Right renal pelvis (tissue), 4 donors: ENCODE measurements around the gene PPP1R1B. TPM values are rescaled to one million over a fixed set of nuclear protein-coding genes. Genes with fewer than 3 reads are reported as not detected.

Experiments
- DNase-seq, 4 donors: peaks; one replicate each; pipeline ENCODE4 v3.0.0-alpha.2; 2013; ENCODE audit warnings: low read depth in 4 of 4, low spot score in 3 of 4, missing footprints in 1 of 4
- polyA plus RNA-seq, 4 donors: library from polyadenylated mRNA; unstranded; fragments of 120-200 nt; gene quantifications; one replicate each; pipeline ENCODE4 v1.2.1, GENCODE V29; 2013; ENCODE audit not compliant: insufficient read length in 4 of 4

PPP1R1B gene
- polyA plus RNA-seq, 4 donors = 13.8 to 19.8 (median 17.3) TPM

DNA sequence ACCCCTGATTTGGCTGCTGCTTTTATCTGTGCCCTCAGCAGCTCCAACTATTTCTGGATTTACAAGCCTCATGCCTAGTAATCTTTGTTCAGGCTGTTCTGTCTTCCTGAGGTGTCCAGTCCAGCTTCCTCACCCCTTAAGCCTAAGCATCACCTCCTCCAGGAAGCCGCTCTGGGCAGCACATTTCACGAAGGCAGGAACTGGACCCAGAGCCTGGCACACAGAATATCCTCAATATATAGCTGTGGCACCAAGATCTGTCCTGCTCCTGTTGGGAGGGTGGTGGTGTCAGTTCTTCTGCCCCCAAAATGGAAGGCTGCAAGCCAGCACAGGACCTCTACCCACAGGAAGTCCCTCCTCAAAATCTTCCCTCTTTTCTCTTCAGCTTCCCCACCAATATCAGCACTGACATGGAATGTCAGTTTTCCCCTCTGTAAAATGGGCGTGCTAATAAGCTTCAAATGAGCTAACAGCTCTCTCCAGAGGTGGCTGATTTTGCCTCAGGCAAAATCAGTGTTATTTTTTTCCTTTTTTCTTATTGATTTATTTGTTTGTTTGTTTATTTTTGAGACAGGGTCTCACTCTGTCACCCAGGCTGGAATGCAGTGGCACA lies 12.1 kb upstream of the PPP1R1B start:
- no peak for DNase-seq

DNA sequence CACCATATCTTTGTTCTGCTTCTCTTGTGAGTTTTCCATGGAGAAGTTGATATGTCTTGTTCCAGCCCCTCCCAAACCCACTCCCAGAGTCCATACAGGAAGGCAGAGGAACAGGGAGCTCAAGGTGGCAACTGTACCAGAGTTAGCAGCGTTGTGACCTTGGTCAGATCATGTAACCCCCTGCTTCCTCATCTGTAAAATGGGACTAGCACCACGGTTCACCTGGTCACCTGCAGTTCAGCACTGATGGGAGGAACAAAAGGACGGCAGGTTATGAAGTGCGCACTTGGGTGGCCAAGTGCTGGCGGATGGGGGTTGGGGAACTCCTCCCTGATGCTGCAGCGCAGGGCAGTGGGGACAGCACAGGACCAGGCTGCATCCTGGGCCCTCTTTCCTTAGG lies 11.3 kb upstream of the PPP1R1B start:
- no peak for DNase-seq

- no peak for DNase-seq
These were observed 9.7 kb upstream of the PPP1R1B start for GRCh38 chr17:39617100-39617445.

DNA sequence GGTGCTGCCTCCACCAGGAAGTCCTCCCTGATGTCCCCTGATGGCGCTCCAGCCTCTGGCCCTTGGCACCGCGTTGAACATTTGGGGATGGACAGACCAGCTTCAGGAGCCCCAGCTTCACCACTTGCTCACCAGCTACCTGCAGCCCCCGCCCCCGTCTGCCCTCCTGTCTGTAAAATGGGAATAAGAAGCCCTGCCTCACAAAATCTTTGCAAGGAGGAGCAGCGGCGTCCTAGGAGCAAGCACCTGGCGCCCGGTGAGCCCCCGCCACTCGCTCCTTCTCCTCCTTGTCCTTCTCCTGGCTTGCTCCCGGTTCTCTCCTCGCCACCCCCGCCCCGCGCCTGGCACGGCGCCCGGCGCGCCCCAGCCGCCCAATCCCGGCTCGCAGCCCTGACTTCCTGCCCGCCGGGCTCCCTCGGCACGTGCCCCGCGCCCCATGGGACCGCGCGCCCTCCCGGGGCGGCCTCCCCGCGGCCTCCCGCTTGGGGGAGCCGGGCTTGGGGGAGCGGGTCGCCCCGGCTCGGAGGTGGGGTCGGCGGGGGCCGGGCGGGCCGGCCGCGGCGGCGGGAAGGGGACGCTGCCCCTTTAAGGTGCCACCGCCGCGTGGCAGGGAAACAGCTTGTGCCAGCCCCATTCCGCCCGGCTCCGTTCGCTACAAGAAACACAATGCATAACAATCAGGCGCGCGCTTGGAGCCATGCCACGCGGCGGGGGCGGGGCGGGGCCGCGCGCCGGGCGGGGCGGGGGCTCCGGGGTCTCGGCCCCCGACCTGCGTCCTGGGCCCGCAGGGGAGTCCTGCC lies 9.1 kb upstream of the PPP1R1B start:
- DNase-seq = no peak

GRCh38 chr17:39618246-39618913 lies 8.4 kb upstream of the PPP1R1B start:
- DNase-seq = no peak

DNA sequence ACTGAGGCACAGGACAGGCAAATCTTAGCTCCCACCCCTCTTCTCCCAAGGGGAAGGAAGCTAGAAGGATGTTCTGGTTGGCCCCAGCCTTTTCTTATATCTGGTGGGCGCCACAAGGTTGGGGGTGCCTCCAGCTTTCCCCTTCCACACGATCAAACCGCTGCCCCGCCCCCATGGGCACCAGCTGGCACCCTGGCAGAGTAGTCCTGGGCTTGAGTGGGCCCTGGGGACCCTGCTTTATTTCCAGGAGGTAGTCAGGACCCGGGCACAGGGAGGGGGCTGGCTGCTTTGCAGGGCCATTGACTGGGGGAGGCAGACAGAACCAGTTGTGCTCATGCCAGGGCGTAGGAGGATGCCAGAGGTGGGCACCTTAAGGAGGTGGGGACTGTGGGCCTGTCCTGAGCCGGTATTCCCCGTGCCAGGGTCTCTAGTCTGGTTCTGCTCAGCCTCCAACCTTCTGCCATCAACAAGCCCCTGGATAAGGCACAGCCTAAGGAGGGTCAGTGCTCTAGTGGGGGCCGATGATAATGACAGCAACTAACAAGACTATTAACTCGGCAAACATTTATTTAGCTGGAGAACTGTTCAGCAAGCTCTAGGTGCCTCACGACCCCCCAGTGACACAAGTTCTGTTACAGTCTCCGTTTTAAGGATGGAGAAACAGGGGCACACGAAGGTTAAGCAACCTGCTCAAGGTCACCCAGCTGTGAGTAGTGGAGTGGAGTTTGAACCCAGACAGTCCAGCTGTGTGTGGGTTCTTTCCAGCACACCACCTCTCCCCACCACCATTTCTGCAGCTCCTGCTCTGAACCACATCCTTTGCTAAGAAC lies 7.6 kb upstream of the PPP1R1B start:
- DNase-seq = no peak

- DNase-seq = no peak
These were observed 7.0 kb upstream of the PPP1R1B start for GRCh38 chr17:39619786-39620101.

DNA sequence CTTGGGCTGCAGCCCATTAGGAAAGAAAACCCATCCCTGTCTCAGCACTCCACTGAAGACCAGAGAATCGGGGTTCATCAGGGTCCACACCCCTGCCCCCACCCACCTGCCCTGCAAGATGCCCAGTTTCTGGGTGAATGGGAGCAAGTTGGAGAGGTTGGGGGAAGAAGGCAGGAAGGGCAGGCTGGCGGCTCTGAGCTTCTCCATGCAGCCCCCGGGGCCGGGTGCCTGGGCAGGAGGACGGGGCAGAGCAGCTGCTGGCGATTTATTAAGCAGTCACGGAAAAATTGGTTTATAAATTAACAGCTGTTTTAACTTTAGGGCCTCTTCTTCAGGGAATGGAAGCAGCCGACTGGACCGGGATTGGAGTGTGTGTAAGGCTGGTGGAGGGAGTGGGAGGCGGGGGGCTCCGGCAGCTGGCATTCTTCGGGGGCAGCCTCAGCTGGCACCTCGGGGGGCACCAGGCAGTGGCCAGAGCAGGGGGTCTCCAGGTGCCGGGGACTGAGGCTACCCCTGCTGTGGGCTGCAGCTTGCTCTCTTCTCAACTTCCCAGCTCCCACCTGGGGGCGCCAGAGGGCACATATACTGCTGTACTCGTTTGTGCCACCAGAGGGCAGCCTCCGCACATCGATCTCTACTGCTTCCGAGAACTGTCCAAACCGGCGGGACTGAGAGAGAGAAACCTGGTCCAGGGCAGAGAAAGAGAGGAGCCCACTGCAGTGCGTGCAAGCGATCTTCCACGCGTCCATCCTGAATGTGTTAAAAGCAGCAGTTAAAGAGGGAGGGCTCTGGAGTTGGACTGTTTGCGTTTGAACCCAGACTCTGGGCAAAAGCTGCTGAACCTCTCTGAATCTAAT lies 5.0 kb upstream of the PPP1R1B start:
- peak in 3 of 4 donors; percentile 69 to 87 (median 74) for DNase-seq

DNA sequence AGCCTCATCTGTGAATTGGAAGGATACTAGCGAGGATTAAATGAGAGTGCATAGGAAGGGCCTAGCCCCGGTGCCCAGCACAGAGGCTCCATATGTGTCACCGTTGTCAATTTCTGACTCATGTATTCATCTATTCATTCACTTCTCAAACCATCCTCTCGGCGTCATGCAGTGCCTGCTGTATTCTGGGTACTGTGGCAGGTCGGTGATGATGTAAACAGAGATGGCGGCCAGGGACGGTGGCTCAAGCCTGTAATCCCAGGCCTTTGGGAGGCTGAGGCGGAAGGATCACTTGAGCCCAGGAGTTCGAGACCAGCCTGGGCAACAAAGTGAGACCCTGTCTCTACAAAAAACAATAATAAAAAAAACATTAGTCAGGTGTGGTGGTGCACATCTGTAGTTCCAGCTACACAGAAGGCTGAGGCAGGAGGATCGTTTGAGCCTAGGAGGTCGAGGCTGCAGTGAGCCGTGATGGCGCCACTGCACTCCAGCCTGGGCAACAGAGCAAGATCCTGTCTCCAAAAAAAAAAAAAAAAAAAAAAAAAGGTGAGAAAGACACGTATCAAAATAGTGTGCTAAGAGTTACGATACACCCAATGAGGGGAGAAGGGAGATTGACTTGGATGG lies 4.3 kb upstream of the PPP1R1B start:
- DNase-seq = no peak

DNA sequence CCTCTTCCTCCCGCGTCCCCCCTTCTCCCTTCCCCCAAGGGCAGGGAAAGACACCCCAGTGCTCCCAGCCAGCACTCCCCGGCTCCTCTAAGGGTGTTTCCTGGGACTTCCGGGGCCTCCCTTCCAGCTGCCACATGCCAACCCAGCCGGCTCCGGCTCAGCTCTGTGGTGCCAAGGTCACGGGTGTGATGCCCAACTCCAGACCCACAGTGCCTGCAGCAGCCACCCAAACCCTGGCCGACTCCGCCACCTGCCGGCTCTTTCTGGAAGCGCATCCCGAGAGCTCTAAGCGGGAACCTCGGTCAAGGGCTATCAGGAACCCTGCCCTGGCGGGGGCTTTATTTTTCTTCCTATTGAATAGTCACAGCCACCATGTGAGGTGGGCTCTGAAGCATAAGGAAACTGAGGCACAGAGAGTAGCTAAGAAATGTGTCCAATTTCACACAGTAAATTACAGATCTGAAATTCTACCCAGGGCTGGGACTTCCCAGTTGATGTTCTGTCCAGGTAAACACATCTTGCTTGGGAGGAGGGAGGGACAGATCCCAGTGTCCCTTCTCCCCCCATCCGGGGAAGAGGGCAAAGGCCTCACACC lies 3.3 kb upstream of the PPP1R1B start:
- no peak for DNase-seq

DNA sequence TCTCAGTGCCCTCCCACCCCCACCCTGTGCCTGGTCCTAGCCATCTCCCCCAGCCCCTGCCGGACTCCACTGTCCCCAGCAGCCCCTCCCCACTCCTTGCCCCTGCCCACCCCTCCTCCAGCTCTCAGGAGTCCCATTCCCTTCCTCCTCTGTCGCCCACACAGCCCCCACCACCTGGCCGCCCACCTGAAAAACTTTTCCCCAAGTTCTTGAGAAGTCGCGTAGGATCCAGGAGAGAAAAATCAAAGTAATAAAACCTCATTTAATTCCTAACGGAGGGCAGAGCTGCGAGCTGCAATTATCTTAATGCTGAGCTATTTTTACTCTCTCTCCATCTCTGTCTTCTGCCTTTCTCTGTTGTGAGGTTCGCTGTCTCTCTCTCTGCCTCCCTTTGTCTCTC lies 2.4 kb upstream of the PPP1R1B start:
- DNase-seq = no peak

DNA sequence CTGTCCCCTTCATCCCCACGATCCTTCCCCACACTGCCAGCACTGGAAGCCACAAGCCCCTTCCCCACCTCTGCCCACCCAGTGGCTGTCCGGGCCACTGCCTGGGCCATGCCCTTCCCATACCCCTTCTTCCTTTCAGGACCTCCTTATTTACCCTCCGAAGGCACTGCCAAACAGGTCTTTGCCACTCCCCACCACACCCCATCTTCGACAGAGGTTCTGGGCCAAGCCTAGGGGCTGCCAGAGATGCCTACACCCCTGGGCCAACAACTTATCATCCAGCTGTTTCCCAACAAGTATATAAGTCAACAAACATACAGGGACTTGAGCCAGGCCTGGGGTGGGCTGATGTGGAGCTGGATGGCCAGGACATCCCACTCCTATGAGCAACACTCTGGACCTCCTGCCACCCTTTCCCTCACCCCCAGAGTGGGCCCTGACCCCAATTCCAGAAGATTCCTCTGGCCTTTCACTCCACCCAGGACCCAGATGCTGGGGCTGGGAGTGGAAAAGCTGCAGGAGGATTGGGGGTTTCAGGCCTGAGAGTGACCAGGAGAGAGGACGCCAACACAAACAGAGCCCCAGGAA lies 1.5 kb upstream of the PPP1R1B start:
- DNase-seq = no peak

GRCh38 chr17:39627047-39627711 lies 427 bp downstream of the PPP1R1B start:
- no peak for DNase-seq

DNA sequence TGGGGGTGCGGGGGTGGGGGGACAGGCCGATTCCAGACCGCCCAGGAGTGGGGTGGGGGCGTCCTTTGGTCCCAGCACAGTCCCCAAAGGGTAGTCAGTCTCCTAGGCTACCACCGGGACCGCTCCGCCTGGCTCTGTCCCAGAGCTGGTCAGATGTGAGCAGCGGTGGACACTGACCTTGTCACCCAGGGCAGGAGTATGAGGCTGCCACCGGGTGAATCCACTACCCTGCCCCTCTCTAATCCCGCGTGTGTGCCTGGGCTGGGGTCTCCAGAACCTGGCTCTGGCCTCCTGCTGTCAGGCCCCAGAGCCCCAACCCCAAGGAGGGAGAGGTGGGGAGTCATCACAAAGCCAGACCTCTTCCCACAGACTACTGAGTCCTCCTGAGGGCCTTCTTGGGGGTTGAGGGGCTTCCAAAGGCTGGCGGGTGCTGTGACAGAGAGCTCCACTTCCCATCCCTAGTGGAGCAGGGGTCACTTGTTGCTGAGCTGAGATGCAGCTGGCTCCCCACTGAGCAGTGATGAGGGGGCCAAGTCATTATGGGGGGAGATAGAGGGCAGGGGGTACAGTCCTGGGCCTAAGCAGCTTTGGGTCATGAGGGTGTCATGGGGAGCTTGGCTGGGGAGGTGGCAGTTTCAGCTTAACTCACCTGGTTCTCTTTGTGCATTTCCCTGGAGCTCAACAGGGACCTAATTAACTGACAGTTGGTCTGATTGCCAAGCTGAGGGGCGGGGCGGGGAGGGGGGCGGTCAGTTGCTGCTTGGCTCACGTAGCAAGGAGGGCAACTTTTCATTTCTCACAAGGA lies 1.2 kb downstream of the PPP1R1B start:
- DNase-seq = no peak

- DNase-seq = no peak
These were observed 2.1 kb downstream of the PPP1R1B start for GRCh38 chr17:39628655-39629493.

DNA sequence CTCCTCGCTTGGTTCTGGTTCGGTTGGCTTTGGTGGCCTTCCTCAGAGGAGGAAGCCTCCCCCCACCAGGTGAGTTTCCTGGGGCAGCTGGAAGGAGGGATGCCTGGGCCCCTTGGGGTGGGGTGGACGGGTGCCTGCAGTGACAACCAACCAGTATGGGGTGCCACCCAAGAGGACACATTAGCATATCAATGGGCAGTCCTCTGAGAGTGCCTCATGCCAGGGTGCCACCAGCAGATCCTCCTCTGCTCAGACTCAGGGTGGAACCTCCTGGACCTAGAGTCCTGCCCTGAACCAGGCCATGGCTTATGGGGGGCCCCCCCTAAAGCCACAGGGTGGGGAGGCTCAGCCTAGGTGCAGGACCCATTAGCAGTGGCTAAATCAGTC lies 2.7 kb downstream of the PPP1R1B start:
- DNase-seq = no peak

GRCh38 chr17:39629898-39630297 lies 3.1 kb downstream of the PPP1R1B start:
- DNase-seq = no peak
